K562 (cell line): ENCODE data around the gene NUBPL. TPM values are rescaled to one million over a fixed set of nuclear protein-coding genes. Genes with fewer than 3 reads are reported as not detected.

Source experiments
- ATAC-seq: fragments of 200-7000 bp; cut with Tn5 transposase; 3 replicates; pipeline ENCODE4 v1.9.1; 2020; ENCODE audit warnings: moderate library complexity
- BruUV-seq: library from RNA; stranded (reverse); fragments of 400-500 nt; replicated peaks from 2 replicates; lab custom pipeline; 2021; lab: Mats Ljungman, UMichigan
- CTCF ChIA-PET: fragments of 300-600 bp; formaldehyde crosslinking; extraction: SDS; loops from one replicate; lab custom pipeline; 2021; ENCODE audit warnings: low intra/inter-chr PET ratio; lab: Yijun Ruan, JAX
- POLR2A ChIA-PET: fragments of 300-600, 350-650 bp; sonication (Branson Sonifier 250); formaldehyde crosslinking; extraction: SDS; loops from one replicate; lab custom pipeline; 2021; ENCODE audit warnings: antibody characterized with exemption, inconsistent platforms; lab: Yijun Ruan, JAX
- DNase-seq, 4 experiments: peaks; one replicate each; pipeline versions ENCODE4 v3.0.0 to v3.0.0-alpha.2; 2011 to 2018; ENCODE audit warnings: low spot score in 3 of 4, mixed read lengths in 3 of 4; ENCODE audit errors: extremely low read depth in 1 of 4
- FAIRE-seq: peaks from 2 replicates; lab custom pipeline; 2011; peaks lifted over from hg19 to GRCh38; lab: Jason Lieb, UNC
- H2AFZ ChIP-seq: 2 replicates; pipeline ENCODE4 v1.6.0; 2011; ENCODE audit warnings: low read depth, low read length, control low read depth, inconsistent platforms
- H3K27ac ChIP-seq: fragments of 200-600 bp; 3 replicates; pipeline ENCODE4 v1.8.0; 2011; ENCODE audit warnings: low read depth, mild to moderate bottlenecking, control low read depth, inconsistent platforms, low read length, moderate library complexity, mixed read lengths; ENCODE audit errors: extremely low read depth
- H3K27me3 ChIP-seq, 2 experiments: fragments of 300-600 bp in 1 of 2; 2 replicates in 1 of 2; 3 replicates in 1 of 2; pipeline versions ENCODE4 v1.6.0 to v1.8.0; 2011; ENCODE audit warnings: inconsistent platforms in 2 of 2, low read length in 2 of 2, mild to moderate bottlenecking in 1 of 2, mixed read lengths in 1 of 2, moderate library complexity in 1 of 2; ENCODE audit not compliant: control insufficient read depth in 2 of 2, insufficient read depth in 2 of 2
- H3K36me3 ChIP-seq: fragments of 300-600 bp; 3 replicates; pipeline ENCODE4 v1.8.0; 2011; ENCODE audit warnings: mild to moderate bottlenecking, low read length, inconsistent platforms; ENCODE audit not compliant: control insufficient read depth, insufficient read depth
- H3K4me1 ChIP-seq, 2 experiments: fragments of 200-600 bp in 1 of 2; replicated peaks in 1 of 2; 2 replicates in 1 of 2; 3 replicates in 1 of 2; pipeline versions ENCODE4 v1.5.1 to v1.8.0; 2011; ENCODE audit warnings: inconsistent platforms in 2 of 2, low read length in 2 of 2, mild to moderate bottlenecking in 1 of 2, mixed read lengths in 1 of 2, moderate library complexity in 1 of 2; ENCODE audit not compliant: control insufficient read depth in 2 of 2, insufficient read depth in 2 of 2
- H3K4me2 ChIP-seq: 2 replicates; pipeline ENCODE4 v1.6.1; 2011; ENCODE audit warnings: low read length, control low read depth, inconsistent platforms, mixed read lengths; ENCODE audit not compliant: insufficient read depth
- H3K4me3 ChIP-seq: fragments of 200-600 bp; sonication (generic), shearing (Covaris generic); 2 replicates; pipeline ENCODE4 v1.5.1; 2016; ENCODE audit warnings: control low read depth, inconsistent platforms
- H3K79me2 ChIP-seq: fragments of 200-600 bp; 3 replicates; pipeline ENCODE4 v1.8.0; 2011; ENCODE audit warnings: low read length, inconsistent platforms; ENCODE audit not compliant: control insufficient read depth, insufficient read depth
- H3K9ac ChIP-seq, 2 experiments: 2 replicates each; pipeline versions ENCODE4 v1.6.0 to v1.6.1; 2011; ENCODE audit warnings: low read depth in 2 of 2, low read length in 2 of 2, control low read depth in 1 of 2, inconsistent platforms in 1 of 2, mild to moderate bottlenecking in 1 of 2, mixed read lengths in 1 of 2; ENCODE audit not compliant: insufficient read depth in 1 of 2
- H3K9me1 ChIP-seq: one replicate; pipeline ENCODE4 v1.6.0; 2011; ENCODE audit warnings: inconsistent platforms, mild to moderate bottlenecking, low read length, moderate library complexity; ENCODE audit not compliant: control insufficient read depth, insufficient read depth
- H3K9me3 ChIP-seq: replicated peaks from 2 replicates; pipeline ENCODE4 v1.5.1; 2011; ENCODE audit warnings: low read depth, low read length, inconsistent platforms; ENCODE audit not compliant: control insufficient read depth, insufficient read depth
- H4K20me1 ChIP-seq: replicated peaks from 2 replicates; pipeline ENCODE4 v1.6.1; 2011; ENCODE audit warnings: low read length, inconsistent platforms, mixed read lengths; ENCODE audit not compliant: control insufficient read depth, insufficient read depth
- ATF1 ChIP-seq, 2 experiments: fragments of 450-650 bp in 1 of 2; IDR thresholded peaks; 2 replicates each; pipeline ENCODE4 v1.6.1; 2016; ENCODE audit warnings: missing compliant biosample characterization in 1 of 2, missing genetic modification characterization in 1 of 2
- MLX ChIP-seq, 2 experiments: fragments of 450-650 bp in 1 of 2; sonication (generic) in 1 of 2; formaldehyde crosslinking; conservative IDR thresholded peaks; 2 replicates each; pipeline versions ENCODE4 v1.4.0 to v1.8.1; 2020 to 2022; ENCODE audit warnings: mild to moderate bottlenecking in 1 of 2, missing genetic modification reagents in 1 of 2
- RBM34 ChIP-seq: fragments of 200-400 bp; formaldehyde crosslinking; IDR thresholded peaks from 2 replicates; pipeline ENCODE4 v1.6.1; 2018; ENCODE audit warnings: low read length, borderline replicate concordance; ENCODE audit not compliant: insufficient read depth
- SMARCB1 ChIP-seq: IDR thresholded peaks from 2 replicates; pipeline ENCODE4 v1.6.1; 2011; ENCODE audit warnings: improper control_type of control experiment, low read depth; ENCODE audit not compliant: insufficient read length
- ZBTB26 ChIP-seq: fragments of 450-650 bp; formaldehyde crosslinking; IDR thresholded peaks from 2 replicates; pipeline ENCODE4 v1.4.0; 2022; ENCODE audit warnings: missing genetic modification characterization
- ZNF316 ChIP-seq: fragments of 450-650 bp; IDR thresholded peaks from 2 replicates; pipeline ENCODE4 v1.6.1; 2016
- ZNF75A ChIP-seq: fragments of 450-650 bp; formaldehyde crosslinking; IDR thresholded peaks from 2 replicates; pipeline ENCODE4 v1.4.0; 2020; ENCODE audit warnings: mild to moderate bottlenecking
- WGBS: fragments of 100-300 bp; shearing (Covaris generic); methylation state at CpG from one replicate; pipeline ENCODE4 v1.1.6; 2016; ENCODE audit warnings: low coverage, mixed read lengths; ENCODE audit not compliant: insufficient coverage; ENCODE audit errors: missing lambda C conversion rate; 5-methylcytosine and 5-hydroxymethylcytosine counted together
- in situ Hi-C: fragments of 300-500 bp; cut with MboI; formaldehyde crosslinking; loops from 4 replicates; pipeline ENCODE4 v1.15.0; 2018; ENCODE audit warnings: inconsistent platforms, mixed read lengths
- intact Hi-C: fragments of 100-400 bp; cut with micrococcal nuclease; formaldehyde crosslinking; loops from 2 replicates; pipeline ENCODE4 v1.14.2; 2022
- polyA plus RNA-seq, 8 experiments: library from polyadenylated mRNA; depleted of rRNA in 4 of 8; stranded (reverse) in 5 of 8; unstranded in 3 of 8; fragments of >200 nt; fragmentation: Nextera tagmentation in 2 of 8; fragmentation: Illumina TruSeq in 1 of 8; extraction: Ambion mirVana in 2 of 8; extraction: Trizol in 1 of 8; gene quantifications; 2 replicates each; pipeline versions ENCODE4 v1.2.1 to v1.2.3, GENCODE V29; 2011 to 2014; ENCODE audit warnings: inconsistent platforms in 1 of 8, missing spikeins in 1 of 8
- total RNA-seq, 7 experiments: library from RNA; depleted of rRNA in 6 of 7; stranded (reverse); fragments of >200 nt in 6 of 7; fragmentation: Illumina TruSeq in 2 of 7; extraction: Trizol in 2 of 7; gene quantifications; 2 replicates each; pipeline versions ENCODE4 v1.2.1 to v1.2.3, GENCODE V29; 2011 to 2021; ENCODE audit warnings: low replicate concordance in 1 of 7
- TF ChIP-seq, protein P1 (sequence below): fragments of 150-350 bp; IDR thresholded peaks from 2 replicates; pipeline ENCODE4 v1.6.1; 2014; ENCODE audit warnings: low read depth, mild to moderate bottlenecking, low read length, borderline replicate concordance
- TF ChIP-seq, protein P2 (sequence below): fragments of 450-650 bp; IDR thresholded peaks from 2 replicates; pipeline ENCODE4 v1.6.1; 2016; ENCODE audit warnings: antibody characterized with exemption

Gene NUBPL
- total and polyA plus RNA-seq, 9 of the 15 experiments (the other 6 are each of a cell fraction or from before 2014, with no cell fraction given): 3.2 to 8.7 (median 6.1) TPM

GRCh38 chr14:31703056-31703455 lies 141.9 kb downstream of the NUBPL start:
- H3K4me1 ChIP-seq: no peaks in the 10 kb centered on the region
- no peak for DNase-seq
- TF ChIP-seq ATF1 (CRISPR knock-in tag; IDR thresholded peaks at IDR 0.05) (no peak), ATF1 (tag; IDR thresholded peaks at IDR 0.05) (no peak), ZBTB26 (CRISPR knock-in tag) (no peak), RBM34 (no peak), ZNF75A (CRISPR knock-in tag) (no peak)
- H4K20me1 ChIP-seq: no peaks in the 10 kb centered on the region
- no peaks in the 10 kb centered on the region for H3K9me3 ChIP-seq
- no peak overlapping the region for H2AFZ ChIP-seq
- H3K9ac ChIP-seq: no peak overlapping the region
- WGBS: 3% methylated on average over 2 of the region's 2 CpGs
- no peak for ATAC-seq
- H3K36me3 ChIP-seq: no peaks in the 10 kb centered on the region
- no peak overlapping the region for H3K27ac ChIP-seq
- in situ Hi-C loops (no loop called here), intact Hi-C loops (no loop called here)
- no peak overlapping the region for H3K4me2 ChIP-seq
- no peaks in the 10 kb centered on the region for H3K27me3 ChIP-seq
- ChIA-PET POLR2A (no interaction called here), CTCF (no interaction called here)
- no TSS peak for BruUV-seq
- no peaks in the 10 kb centered on the region for H3K79me2 ChIP-seq
- no peak for FAIRE-seq
- no peak overlapping the region for H3K4me3 ChIP-seq
- H3K9me1 ChIP-seq: no peaks in the 10 kb centered on the region

DNA sequence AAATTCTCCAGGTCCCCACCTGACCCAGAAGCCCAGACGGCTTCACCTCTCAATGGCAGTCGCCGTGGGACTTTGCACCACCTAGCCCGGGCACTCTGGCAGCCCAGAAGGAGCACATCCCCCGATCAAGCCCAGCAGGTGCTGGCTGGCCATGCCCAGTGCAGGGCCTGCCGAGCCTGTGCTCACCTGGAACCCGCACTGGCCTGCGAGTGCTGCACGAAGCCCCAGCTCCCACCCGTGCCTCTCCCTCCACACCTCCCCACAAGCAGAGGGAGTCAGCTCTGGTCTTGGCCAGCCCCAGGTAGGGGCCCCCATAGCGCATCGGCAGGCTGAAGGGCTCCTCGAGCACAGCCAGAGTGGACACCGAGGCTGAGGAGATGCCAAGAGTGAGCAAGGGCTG lies 144.5 kb downstream of the NUBPL start:
- no peak for ATAC-seq
- Histone ChIP-seq H3K4me1 (no peaks in the 10 kb centered on the region), H3K36me3 (no peaks in the 10 kb centered on the region), H4K20me1 (no peaks in the 10 kb centered on the region), H3K9me1 (no peaks in the 10 kb centered on the region), H2AFZ (no peak overlapping the region), H3K4me2 (no peak overlapping the region), H3K27me3 (no peaks in the 10 kb centered on the region), H3K9me3 (no peaks in the 10 kb centered on the region), H3K27ac (no peak overlapping the region), H3K9ac (no peak overlapping the region), H3K4me3 (no peak overlapping the region), H3K79me2 (no peaks in the 10 kb centered on the region)
- no TSS peak for BruUV-seq
- POLR2A ChIA-PET: no interaction called here
- CTCF ChIA-PET: no interaction called here
- no peak for DNase-seq
- WGBS: 72% methylated on average over 12 of the region's 14 CpGs
- FAIRE-seq: no peak
- in situ Hi-C loops (no loop called here), intact Hi-C loops (no loop called here)
- TF ChIP-seq ZNF316 (no peak), SMARCB1 (no peak), MLX (CRISPR knock-in tag; conservative IDR thresholded peaks at IDR 0.05) (no peak)
- TF ChIP-seq, protein P1, sequence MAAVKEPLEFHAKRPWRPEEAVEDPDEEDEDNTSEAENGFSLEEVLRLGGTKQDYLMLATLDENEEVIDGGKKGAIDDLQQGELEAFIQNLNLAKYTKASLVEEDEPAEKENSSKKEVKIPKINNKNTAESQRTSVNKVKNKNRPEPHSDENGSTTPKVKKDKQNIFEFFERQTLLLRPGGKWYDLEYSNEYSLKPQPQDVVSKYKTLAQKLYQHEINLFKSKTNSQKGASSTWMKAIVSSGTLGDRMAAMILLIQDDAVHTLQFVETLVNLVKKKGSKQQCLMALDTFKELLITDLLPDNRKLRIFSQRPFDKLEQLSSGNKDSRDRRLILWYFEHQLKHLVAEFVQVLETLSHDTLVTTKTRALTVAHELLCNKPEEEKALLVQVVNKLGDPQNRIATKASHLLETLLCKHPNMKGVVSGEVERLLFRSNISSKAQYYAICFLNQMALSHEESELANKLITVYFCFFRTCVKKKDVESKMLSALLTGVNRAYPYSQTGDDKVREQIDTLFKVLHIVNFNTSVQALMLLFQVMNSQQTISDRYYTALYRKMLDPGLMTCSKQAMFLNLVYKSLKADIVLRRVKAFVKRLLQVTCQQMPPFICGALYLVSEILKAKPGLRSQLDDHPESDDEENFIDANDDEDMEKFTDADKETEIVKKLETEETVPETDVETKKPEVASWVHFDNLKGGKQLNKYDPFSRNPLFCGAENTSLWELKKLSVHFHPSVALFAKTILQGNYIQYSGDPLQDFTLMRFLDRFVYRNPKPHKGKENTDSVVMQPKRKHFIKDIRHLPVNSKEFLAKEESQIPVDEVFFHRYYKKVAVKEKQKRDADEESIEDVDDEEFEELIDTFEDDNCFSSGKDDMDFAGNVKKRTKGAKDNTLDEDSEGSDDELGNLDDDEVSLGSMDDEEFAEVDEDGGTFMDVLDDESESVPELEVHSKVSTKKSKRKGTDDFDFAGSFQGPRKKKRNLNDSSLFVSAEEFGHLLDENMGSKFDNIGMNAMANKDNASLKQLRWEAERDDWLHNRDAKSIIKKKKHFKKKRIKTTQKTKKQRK: no peak
- TF ChIP-seq, protein P2, sequence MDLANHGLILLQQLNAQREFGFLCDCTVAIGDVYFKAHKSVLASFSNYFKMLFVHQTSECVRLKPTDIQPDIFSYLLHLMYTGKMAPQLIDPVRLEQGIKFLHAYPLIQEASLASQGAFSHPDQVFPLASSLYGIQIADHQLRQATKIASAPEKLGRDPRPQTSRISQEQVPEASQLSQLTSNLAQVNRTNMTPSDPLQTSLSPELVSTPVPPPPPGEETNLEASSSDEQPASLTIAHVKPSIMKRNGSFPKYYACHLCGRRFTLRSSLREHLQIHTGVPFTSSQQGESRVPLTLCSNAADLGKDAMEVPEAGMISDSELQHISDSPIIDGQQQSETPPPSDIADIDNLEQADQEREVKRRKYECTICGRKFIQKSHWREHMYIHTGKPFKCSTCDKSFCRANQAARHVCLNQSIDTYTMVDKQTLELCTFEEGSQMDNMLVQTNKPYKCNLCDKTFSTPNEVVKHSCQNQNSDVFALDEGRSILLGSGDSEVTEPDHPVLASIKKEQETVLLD: no peak
